ENCODE measurements around the gene C17orf50. TPM values are rescaled to one million over a fixed set of nuclear protein-coding genes. Genes with fewer than 3 reads are reported as not detected.
A peak's percentile ranks its signal among the peaks of the same experiment; 100 is the strongest.

The C17orf50 gene
- total RNA-seq, 1 donor from 2014 or later: not detected

DNA sequence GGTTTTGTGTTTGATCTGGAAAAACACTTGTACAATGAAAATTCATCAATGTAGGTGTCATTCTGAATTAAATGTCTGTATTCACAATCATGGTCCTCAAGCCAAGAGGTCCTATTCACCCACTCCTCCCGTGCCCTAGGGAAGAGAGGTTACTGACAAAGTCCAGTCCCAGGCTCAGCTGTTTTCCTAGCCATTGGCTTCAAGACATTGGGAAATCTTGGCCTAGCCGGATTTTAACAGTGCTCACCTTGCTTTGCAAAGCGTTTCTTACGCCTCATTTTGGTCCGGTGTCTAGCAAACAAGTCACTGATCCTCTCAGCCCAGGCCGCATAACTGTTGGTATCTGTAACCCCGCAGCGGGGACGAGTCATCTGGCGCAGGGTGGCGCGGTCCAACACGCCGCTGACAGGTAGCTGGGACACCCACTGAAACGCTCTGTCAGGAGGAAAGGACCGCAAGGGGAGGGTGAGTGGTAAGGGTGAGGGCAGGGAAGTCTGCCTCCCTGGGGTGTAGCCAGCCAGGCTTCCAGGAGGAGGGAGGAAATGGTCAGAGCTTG is 18.0 kb downstream of the C17orf50 start:
- Histone ChIP-seq H3K4me3 (ENCODE audit: low read depth, low read length) (no peak overlapping the region), H3K27me3 (ENCODE audit: control insufficient read depth, insufficient read depth, low read length) (peaks cover 6% of the 10 kb centered on the region), H3K36me3 (ENCODE audit: control insufficient read depth, insufficient read depth, low read length) (no peaks in the 10 kb centered on the region)
- no peak for DNase-seq (ENCODE audit: low read depth)
- TF ChIP-seq CTCF (IDR thresholded peaks at IDR 0.05; ENCODE audit: insufficient read depth, low read length, poor library complexity, severe bottlenecking): no peak

- no peaks in the 10 kb centered on the region for H3K36me3 ChIP-seq (ENCODE audit: control insufficient read depth, insufficient read depth, low read length)
- no peak for TF ChIP-seq CTCF (IDR thresholded peaks at IDR 0.05; ENCODE audit: insufficient read depth, low read length, poor library complexity, severe bottlenecking)
- no peak for DNase-seq (ENCODE audit: low read depth)
- peaks cover 6% of the 10 kb centered on the region for H3K27me3 ChIP-seq (ENCODE audit: control insufficient read depth, insufficient read depth, low read length)
- H3K4me3 ChIP-seq (ENCODE audit: low read depth, low read length): no peak overlapping the region
Observed at GRCh38 chr17:35780950-35781349, 20.3 kb downstream of the C17orf50 start.

DNA sequence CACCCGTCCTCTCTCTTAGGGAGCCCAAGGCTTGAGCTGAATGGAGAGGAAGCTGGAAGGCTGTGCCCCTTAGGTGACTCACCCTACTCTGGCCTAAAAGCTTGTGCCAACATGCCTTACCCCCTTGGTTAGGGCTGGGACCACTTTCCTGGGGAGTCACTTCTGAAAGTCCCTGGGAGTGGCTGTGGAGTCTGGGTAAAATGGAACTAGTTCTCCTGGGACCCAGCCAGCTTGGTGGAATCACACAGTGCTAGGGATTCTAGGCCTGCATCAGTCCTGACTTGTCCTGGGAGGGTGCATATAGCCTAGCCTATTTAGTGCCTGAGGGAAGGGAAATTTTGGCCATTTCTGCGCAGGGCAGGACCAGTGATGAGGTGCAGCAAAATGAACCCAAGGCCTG is 24.2 kb downstream of the C17orf50 start:
- no peak for TF ChIP-seq CTCF (IDR thresholded peaks at IDR 0.05; ENCODE audit: insufficient read depth, low read length, poor library complexity, severe bottlenecking)
- H3K36me3 ChIP-seq (ENCODE audit: control insufficient read depth, insufficient read depth, low read length): no peaks in the 10 kb centered on the region
- DNase-seq (ENCODE audit: low read depth): no peak
- peaks cover 6% of the 10 kb centered on the region for H3K27me3 ChIP-seq (ENCODE audit: control insufficient read depth, insufficient read depth, low read length)
- no peak overlapping the region for H3K4me3 ChIP-seq (ENCODE audit: low read depth, low read length)

DNA sequence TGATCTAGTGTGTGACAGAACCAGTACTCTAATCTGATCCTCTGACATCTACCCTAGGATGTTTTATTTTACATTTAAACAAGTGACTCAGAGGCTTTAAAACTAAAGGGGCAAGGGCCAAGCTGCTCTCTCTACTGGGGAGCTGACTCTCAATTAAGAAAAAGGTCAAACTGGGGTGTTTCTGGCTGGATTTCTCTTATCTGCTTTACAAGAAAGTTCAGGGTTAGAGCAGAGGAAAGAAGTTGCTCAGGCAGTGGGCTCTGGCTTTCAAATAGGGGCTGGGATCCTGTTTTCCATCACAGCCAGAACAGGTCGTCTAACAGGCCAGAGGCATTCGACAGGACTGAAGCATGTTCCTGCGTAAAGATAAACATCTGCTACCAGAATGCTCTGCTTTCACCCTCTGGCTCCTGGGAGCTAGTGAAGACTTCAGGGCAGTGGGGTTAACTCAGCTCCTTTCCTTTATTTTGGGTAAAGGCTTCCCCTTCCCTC is 26.3 kb downstream of the C17orf50 start:
- Histone ChIP-seq H3K4me3 (ENCODE audit: low read depth, low read length) (no peak overlapping the region), H3K27me3 (ENCODE audit: control insufficient read depth, insufficient read depth, low read length) (peaks cover 1% of the 10 kb centered on the region), H3K36me3 (ENCODE audit: control insufficient read depth, insufficient read depth, low read length) (no peaks in the 10 kb centered on the region)
- no peak for DNase-seq (ENCODE audit: low read depth)
- TF ChIP-seq CTCF (IDR thresholded peaks at IDR 0.05; ENCODE audit: insufficient read depth, low read length, poor library complexity, severe bottlenecking): no peak

- H3K36me3 ChIP-seq (ENCODE audit: control insufficient read depth, insufficient read depth, low read length): no peaks in the 10 kb centered on the region
- no peak for TF ChIP-seq CTCF (IDR thresholded peaks at IDR 0.05; ENCODE audit: insufficient read depth, low read length, poor library complexity, severe bottlenecking)
- no peak overlapping the region for H3K4me3 ChIP-seq (ENCODE audit: low read depth, low read length)
- peak; percentile 80 for DNase-seq (ENCODE audit: low read depth)
- H3K27me3 ChIP-seq (ENCODE audit: control insufficient read depth, insufficient read depth, low read length): peaks cover 7% of the 10 kb centered on the region
Observed at GRCh38 chr17:35788477-35789368, 28.0 kb downstream of the C17orf50 start.

Data from kidney epithelial cell (primary cell).